ENCODE data around the gene FAM200C. TPM values are rescaled to one million over a fixed set of nuclear protein-coding genes. Genes with fewer than 3 reads are reported as not detected.

Gene FAM200C
- total RNA-seq, 2 experiments from 2014 or later, result 0.62 to 0.73 TPM

DNA sequence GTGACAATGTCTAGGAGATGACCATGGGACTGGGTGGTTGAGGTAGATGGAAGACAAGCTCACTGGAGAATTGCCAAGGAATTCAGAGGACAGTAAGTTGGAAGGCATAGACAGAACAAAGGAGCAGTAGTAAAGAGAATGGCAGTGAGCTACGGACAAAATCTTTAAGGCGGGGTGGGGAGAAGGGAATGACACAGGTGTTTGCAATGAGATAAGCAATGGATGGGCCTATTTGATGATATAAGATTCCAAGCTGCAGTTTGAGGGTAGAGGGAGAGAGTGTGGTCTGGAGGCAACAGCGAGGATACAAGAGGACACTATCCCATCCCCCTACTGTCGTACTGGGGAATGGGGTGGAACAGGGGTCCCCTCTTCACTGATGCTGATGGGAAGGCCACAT is 36.2 kb upstream of the FAM200C start:
- no peaks in the 10 kb centered on the region for H3K9me3 Mint-ChIP-seq
- ChIA-PET POLR2A (no interaction called here), CTCF (interaction anchor here (0.6 kb wide), 2 partner anchors 191 to 290 kb away, joined by 3 read pairs; no protein-coding TSS in a partner anchor)
- no peak for DNase-seq
- no peaks in the 10 kb centered on the region for H3K36me3 Mint-ChIP-seq (ENCODE audit: low read depth)
- H3K4me3 Mint-ChIP-seq, result no peak overlapping the region
- H3K27ac Mint-ChIP-seq, result no peak overlapping the region
- peaks cover 24% of the 10 kb centered on the region for H3K4me1 Mint-ChIP-seq
- peaks cover 5% of the 10 kb centered on the region for H3K27me3 Mint-ChIP-seq

GRCh38 chr5:160435532-160435931 is 35.7 kb upstream of the FAM200C start:
- Mint-ChIP-seq H3K27ac (no peak overlapping the region), H3K4me1 (peaks cover 20% of the 10 kb centered on the region), H3K36me3 (ENCODE audit: low read depth) (no peaks in the 10 kb centered on the region), H3K4me3 (no peak overlapping the region), H3K27me3 (peaks cover 5% of the 10 kb centered on the region), H3K9me3 (no peaks in the 10 kb centered on the region)
- POLR2A ChIA-PET, result no interaction called here
- CTCF ChIA-PET, result interaction anchor here (0.6 kb wide), 2 partner anchors 190 to 290 kb away, joined by 3 read pairs; no protein-coding TSS in a partner anchor
- no peak for DNase-seq

DNA sequence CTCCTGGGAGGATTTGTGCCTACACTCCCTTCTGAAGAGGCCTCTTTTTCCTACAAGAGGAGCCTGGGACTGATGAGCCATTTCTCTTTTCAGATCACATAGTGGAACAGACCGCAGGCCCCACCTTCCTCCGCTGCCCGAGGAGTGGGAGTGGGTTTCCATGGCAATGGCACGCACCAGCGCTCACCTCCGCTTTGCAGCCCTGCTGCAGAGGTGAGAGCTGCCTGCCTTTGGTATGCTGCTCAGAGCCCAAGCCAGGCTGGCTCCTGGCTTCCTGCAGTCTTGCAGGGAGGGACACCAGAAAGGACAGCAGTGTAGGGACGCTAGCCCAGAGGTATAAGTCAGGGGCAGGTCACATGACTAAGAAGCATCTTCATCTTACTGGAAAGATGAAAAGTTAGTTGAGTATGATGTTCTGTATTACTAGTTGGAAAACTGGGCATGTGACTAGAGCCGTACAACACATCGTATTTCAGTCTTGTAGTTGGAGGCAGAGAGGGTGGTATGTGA is 34.2 kb upstream of the FAM200C start:
- H3K27me3 Mint-ChIP-seq, result peaks cover 5% of the 10 kb centered on the region
- DNase-seq, result no peak
- no peak overlapping the region for H3K4me3 Mint-ChIP-seq

GRCh38 chr5:160432787-160433186 is 32.9 kb upstream of the FAM200C start:
- Mint-ChIP-seq H3K4me3 (no peak overlapping the region), H3K27ac (no peak overlapping the region), H3K36me3 (ENCODE audit: low read depth) (peaks cover 20% of the 10 kb centered on the region), H3K27me3 (peaks cover 5% of the 10 kb centered on the region), H3K9me3 (no peaks in the 10 kb centered on the region), H3K4me1 (peaks cover 3% of the 10 kb centered on the region)
- CTCF ChIA-PET, result interaction anchor here (1.1 kb wide), 1 partner anchor 28 kb away, joined by 3 read pairs; no protein-coding TSS in a partner anchor
- POLR2A ChIA-PET, result no interaction called here
- no peak for DNase-seq

More for the DNA sequence above, 34.2 kb upstream of the FAM200C start:
- Mint-ChIP-seq H3K27ac (no peak overlapping the region), H3K36me3 (ENCODE audit: low read depth) (peaks cover 7% of the 10 kb centered on the region), H3K4me1 (peaks cover 12% of the 10 kb centered on the region), H3K9me3 (no peaks in the 10 kb centered on the region)
- CTCF ChIA-PET, result interaction anchor here (1.1 kb wide), 1 partner anchor 27 kb away, joined by 3 read pairs; no protein-coding TSS in a partner anchor
- POLR2A ChIA-PET, result no interaction called here

DNA sequence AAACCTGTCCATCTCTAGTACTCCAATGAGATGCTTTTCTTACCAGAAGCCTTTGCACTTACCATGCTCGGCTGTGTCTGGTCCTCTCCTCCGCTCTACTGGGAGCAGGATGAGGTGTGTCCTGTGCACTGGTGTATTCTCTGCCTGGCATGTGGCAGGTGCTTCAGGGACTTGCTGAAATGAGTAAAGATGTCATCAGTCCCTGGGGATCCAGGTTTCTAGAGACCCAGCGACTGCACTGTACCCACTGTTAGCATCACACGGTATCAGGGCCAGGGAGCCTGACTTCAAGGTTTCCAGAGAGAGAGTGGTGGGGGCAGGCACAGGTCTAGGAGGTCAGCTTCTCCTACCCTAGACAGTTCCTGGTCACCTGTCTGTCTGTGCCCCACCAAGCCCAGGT is 32.3 kb upstream of the FAM200C start:
- DNase-seq, result no peak
- CTCF ChIA-PET, result no interaction called here
- POLR2A ChIA-PET, result no interaction called here
- Mint-ChIP-seq H3K4me3 (no peak overlapping the region), H3K36me3 (ENCODE audit: low read depth) (peaks cover 26% of the 10 kb centered on the region), H3K9me3 (no peaks in the 10 kb centered on the region), H3K27ac (no peak overlapping the region), H3K4me1 (peaks cover 3% of the 10 kb centered on the region), H3K27me3 (peaks cover 5% of the 10 kb centered on the region)

DNA sequence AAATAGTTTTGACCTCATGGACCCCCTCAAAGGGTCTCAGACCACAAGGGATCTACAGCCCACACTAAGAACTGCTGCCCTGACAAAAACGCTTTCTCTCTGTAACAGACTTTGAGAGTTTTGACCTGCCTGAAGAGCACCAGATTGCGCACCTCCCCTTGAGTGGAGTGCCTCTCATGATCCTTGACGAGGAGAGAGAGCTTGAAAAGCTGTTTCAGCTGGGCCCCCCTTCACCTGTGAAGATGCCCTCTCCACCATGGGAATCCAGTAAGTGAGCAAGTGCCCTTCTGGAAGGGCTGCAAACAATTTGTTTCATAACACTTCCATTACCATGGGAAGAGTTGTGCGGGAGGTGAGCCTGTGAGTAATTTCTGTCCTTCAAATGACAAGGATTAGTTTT is 27.8 kb upstream of the FAM200C start:
- Mint-ChIP-seq H3K9me3 (no peaks in the 10 kb centered on the region), H3K27ac (no peak overlapping the region), H3K27me3 (no peaks in the 10 kb centered on the region), H3K36me3 (ENCODE audit: low read depth) (peaks cover 59% of the 10 kb centered on the region), H3K4me3 (no peak overlapping the region), H3K4me1 (peaks cover 31% of the 10 kb centered on the region)
- ChIA-PET CTCF (interaction anchor here (5.0 kb wide), 1 partner anchor 11 kb away, joined by 38 read pairs; no protein-coding TSS in a partner anchor), POLR2A (no interaction called here)
- DNase-seq, result no peak

DNA sequence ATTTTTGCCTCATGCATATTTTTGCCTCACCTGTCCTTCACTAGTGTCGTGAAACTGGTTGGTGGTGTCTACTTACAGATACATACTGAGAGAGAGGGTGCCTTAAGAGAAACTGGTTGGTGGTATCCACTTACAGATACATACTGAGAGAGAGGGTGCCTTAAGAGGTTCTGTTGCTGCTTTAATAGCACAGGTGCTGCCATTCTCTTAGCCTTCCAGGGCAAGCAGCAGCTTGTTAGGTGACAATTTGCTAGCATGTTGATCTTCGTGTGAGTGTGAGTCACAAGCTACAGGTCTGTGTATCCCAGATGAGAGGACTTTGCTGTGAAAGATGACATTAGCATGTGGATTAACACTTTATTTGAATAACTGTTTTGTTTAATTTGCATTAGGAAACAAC is 23.2 kb upstream of the FAM200C start:
- H3K27ac Mint-ChIP-seq, result peak overlapping the region; percentile 64
- peaks cover 64% of the 10 kb centered on the region for H3K4me1 Mint-ChIP-seq
- no peaks in the 10 kb centered on the region for H3K9me3 Mint-ChIP-seq
- ChIA-PET CTCF (interaction anchor here (5.4 kb wide), 1 partner anchor 16 kb away, joined by 52 read pairs; no protein-coding TSS in a partner anchor), POLR2A (no interaction called here)
- peaks cover 46% of the 10 kb centered on the region for H3K36me3 Mint-ChIP-seq (ENCODE audit: low read depth)
- no peak for DNase-seq
- no peaks in the 10 kb centered on the region for H3K27me3 Mint-ChIP-seq
- peak overlapping the region; percentile 92 for H3K4me3 Mint-ChIP-seq

DNA sequence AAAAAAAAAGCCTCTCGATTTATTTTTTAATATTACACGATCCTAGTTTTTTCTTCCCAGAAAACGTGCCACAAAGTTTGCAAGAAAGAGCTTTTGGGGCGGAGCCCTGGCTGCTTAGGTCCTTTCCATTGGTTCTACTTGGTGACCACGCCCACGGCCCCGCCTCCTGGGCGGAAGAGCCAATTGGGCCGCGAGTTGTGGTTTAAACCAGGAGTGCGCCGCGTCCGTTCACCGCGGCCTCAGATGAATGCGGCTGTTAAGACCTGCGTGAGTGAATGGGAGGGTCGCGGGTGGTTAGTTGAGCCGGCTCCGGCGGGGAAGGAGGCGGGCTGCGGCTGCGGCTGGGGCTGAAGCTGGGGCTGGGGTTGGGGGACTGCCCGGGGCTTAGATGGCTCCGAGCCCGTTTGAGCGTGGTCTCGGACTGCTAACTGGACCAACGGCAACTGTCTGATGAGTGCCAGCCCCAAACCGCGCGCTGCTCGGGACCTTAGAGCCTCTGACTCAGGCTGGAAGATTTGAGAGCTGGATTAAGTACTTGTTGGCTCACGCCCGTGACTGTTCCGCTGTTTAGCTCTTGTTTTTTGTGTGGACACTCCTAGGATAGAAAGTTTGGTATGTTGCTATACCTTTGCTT is 21.9 kb upstream of the FAM200C start, which contains the start of gene PTTG1:
TSS of gene PTTG1 (plus strand) at position 231 of the 634 bp plus-strand sequence. CDS start 458 bp downstream, outside the sequence.
- H3K27ac Mint-ChIP-seq, result peak within 1 kb of the TSS; percentile 94

GRCh38 chr5:160420331-160420610 is 20.4 kb upstream of the FAM200C start:
- CTCF ChIA-PET, result interaction anchor here (0.8 to 5.4 kb wide), 2 partner anchors 10 to 19 kb away, joined by 3 to 52 read pairs; no protein-coding TSS in a partner anchor
- peaks cover 29% of the 10 kb centered on the region for H3K36me3 Mint-ChIP-seq (ENCODE audit: low read depth)

More for the DNA sequence above, 21.9 kb upstream of the FAM200C start, which contains the start of gene PTTG1:
- CTCF ChIA-PET, result interaction anchor here (0.6 to 5.4 kb wide), 3 partner anchors 17 to 1251 kb away, joined by 3 to 52 read pairs (median 4); no protein-coding TSS in a partner anchor
- peak within 1 kb of the TSS; percentile 92 for H3K4me3 Mint-ChIP-seq
- H3K36me3 Mint-ChIP-seq (ENCODE audit: low read depth), result peaks cover 38% of the 10 kb centered on the region
- peak; percentile 93 for DNase-seq
- H3K27me3 Mint-ChIP-seq, result no peaks in the 10 kb centered on the region
- POLR2A ChIA-PET, result no interaction called here
- peaks cover 72% of the 10 kb centered on the region for H3K4me1 Mint-ChIP-seq
- H3K9me3 Mint-ChIP-seq, result no peaks in the 10 kb centered on the region

GRCh38 chr5:160419458-160420330 is 19.8 kb upstream of the FAM200C start:
- peaks cover 25% of the 10 kb centered on the region for H3K36me3 Mint-ChIP-seq (ENCODE audit: low read depth)
- CTCF ChIA-PET, result interaction anchor here (0.6 to 2.0 kb wide), 7 partner anchors 9 to 50 kb away, joined by 3 to 4 read pairs (median 4); no protein-coding TSS in a partner anchor

More at GRCh38 chr5:160420331-160420610, 20.4 kb upstream of the FAM200C start:
- peak overlapping the region; percentile 97 for H3K27ac Mint-ChIP-seq
- DNase-seq, result no peak
- POLR2A ChIA-PET, result no interaction called here
- peaks cover 79% of the 10 kb centered on the region for H3K4me1 Mint-ChIP-seq
- no peaks in the 10 kb centered on the region for H3K27me3 Mint-ChIP-seq
- no peaks in the 10 kb centered on the region for H3K9me3 Mint-ChIP-seq
- peak overlapping the region; percentile 96 for H3K4me3 Mint-ChIP-seq

GRCh38 chr5:160418561-160419457 is 19.0 kb upstream of the FAM200C start, which contains the start of gene SLU7:
SLU7 (minus strand) TSS chr5:160419081; CDS start chr5:160415294, 3,787 bp downstream.
- Mint-ChIP-seq H3K4me3 (peak within 1 kb of the TSS; percentile 96), H3K9me3 (no peaks in the 10 kb centered on the region), H3K4me1 (peaks cover 64% of the 10 kb centered on the region), H3K27ac (peak within 1 kb of the TSS; percentile 97), H3K36me3 (ENCODE audit: low read depth) (peaks cover 19% of the 10 kb centered on the region), H3K27me3 (no peaks in the 10 kb centered on the region)
- ChIA-PET POLR2A (interaction anchor here (0.6 to 1.1 kb wide), 4 partner anchors 25 to 1246 kb away, joined by 3 to 6 read pairs (median 4); no protein-coding TSS in a partner anchor), CTCF (interaction anchor here (0.6 to 2.0 kb wide), 9 partner anchors 10 to 275 kb away, joined by 3 to 4 read pairs (median 4); no protein-coding TSS in a partner anchor)
- DNase-seq, result peak; percentile 93

More at GRCh38 chr5:160419458-160420330, 19.8 kb upstream of the FAM200C start:
- no peaks in the 10 kb centered on the region for H3K27me3 Mint-ChIP-seq
- H3K4me1 Mint-ChIP-seq, result peaks cover 73% of the 10 kb centered on the region
- DNase-seq, result no peak
- H3K9me3 Mint-ChIP-seq, result no peaks in the 10 kb centered on the region
- H3K27ac Mint-ChIP-seq, result peak overlapping the region; percentile 97
- H3K4me3 Mint-ChIP-seq, result peak overlapping the region; percentile 96
- POLR2A ChIA-PET, result interaction anchor here (0.7 to 1.1 kb wide), 3 partner anchors 49 to 1247 kb away, joined by 3 to 6 read pairs (median 3); no protein-coding TSS in a partner anchor

Measured in activated CD4-positive, alpha-beta T cell treated with anti-CD3 and anti-CD28 coated beads, Interleukin-2, amount 10 ng/mL, durations not matched to agents 7 days and 5 days (primary cell).